GM20431 (cell line): ENCODE data around the gene PLPP3.

Experiments used
- in situ Hi-C: fragments of 300-500 bp; cut with MseI, MboI; formaldehyde crosslinking; loops from one replicate; pipeline ENCODE4 v1.15.0; 2020; ENCODE audit warnings: low sequenced_read_pairs; ENCODE audit not compliant: unreplicated experiment

Gene PLPP3

GRCh38 chr1:56550859-56551188 lies 28.5 kb downstream of the PLPP3 start:
- in situ Hi-C loops, result no loop called here

- in situ Hi-C loops, result no loop called here
Observed at GRCh38 chr1:56550138-56550858, 29.1 kb downstream of the PLPP3 start.

- in situ Hi-C loops, result no loop called here
Observed at GRCh38 chr1:56548571-56548970, 30.8 kb downstream of the PLPP3 start.

- in situ Hi-C loops, result no loop called here
Observed at GRCh38 chr1:56547977-56548376, 31.4 kb downstream of the PLPP3 start.

DNA sequence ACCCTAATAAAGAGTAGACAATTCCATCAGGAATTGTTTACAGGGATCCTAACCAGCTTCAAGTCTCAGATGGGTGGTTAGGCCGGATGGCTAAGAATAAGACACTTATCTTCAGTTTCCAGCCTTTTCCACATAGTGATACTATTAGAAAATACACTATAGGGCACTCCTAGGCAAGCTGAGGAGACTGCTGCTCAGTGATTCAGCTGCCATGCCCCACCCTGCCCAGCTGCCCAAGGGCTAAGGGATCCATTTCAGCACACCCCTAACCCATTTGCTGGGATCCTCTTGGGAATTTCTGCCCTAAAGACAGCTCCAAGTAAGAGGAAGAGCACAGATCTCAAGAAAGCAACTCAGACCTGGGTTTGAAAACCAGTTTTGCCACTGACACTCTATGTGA lies 31.9 kb downstream of the PLPP3 start:
- in situ Hi-C loops, result no loop called here

- in situ Hi-C loops, result no loop called here
Observed at GRCh38 chr1:56545711-56546110, 33.7 kb downstream of the PLPP3 start.

- in situ Hi-C loops, result no loop called here
Observed at GRCh38 chr1:56543783-56544612, 35.4 kb downstream of the PLPP3 start.

GRCh38 chr1:56542651-56543050 lies 36.7 kb downstream of the PLPP3 start:
- in situ Hi-C loops, result no loop called here

DNA sequence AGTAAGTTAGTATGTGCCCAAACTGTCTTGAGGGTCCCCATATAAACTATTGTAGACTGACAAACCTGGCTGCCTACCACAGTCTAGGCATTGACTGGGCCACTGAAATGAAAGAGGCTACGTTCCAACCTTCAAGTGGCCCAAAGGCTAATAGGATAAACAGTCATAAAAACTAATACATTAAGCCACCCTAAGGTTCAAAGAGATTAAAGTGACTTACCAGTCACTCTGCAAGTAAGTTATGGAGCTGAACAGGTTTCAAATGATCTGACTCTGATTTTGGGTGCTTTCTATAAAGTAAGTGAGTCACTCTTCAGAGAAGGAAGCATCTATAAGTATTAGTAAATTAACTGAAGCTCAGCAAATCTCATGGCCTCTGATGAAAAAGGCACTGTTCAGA lies 38.0 kb downstream of the PLPP3 start:
- in situ Hi-C loops, result no loop called here

DNA sequence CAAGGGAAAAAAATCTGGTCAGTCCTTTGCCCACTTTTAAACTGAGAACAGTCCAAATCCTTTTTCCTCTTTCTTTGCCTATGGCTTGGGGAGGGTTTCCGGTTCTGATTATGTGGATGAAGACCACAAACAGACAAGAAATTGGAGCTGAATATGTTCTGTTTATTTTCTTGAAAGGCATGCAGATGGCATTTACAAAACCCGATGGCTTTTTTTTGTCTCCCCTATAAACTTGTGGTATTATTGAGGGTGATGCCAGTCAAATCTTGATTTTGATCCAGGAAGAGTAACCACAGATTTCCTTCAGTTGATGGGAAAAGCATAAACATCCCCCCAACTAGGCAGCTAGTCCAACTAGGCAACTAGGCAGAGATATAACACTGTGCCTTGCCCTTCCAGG lies 38.9 kb downstream of the PLPP3 start:
- in situ Hi-C loops, result no loop called here

GRCh38 chr1:56539520-56539931 lies 39.8 kb downstream of the PLPP3 start:
- in situ Hi-C loops, result no loop called here

DNA sequence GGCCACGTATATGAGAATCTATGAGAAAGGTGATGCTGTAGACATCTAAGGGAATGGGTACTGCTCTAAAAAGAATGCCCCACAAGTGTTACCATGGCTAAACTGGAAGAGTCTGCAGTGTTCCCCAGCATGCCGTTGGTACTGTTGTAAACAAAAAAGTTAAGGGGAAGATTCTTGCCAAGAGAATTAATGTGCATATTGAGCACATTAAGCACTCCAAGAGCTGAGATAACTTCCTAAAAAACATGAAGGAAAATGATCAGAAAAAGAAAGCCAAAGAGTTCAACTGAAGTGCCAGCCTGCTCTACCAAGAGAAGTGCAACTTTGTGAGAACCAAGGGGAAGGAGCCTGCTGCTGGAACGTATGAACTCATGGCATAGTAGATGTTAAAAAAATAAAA lies 40.8 kb downstream of the PLPP3 start:
- in situ Hi-C loops, result no loop called here

- in situ Hi-C loops, result no loop called here
Observed at GRCh38 chr1:56537660-56538059, 41.7 kb downstream of the PLPP3 start.

- in situ Hi-C loops, result no loop called here
Observed at GRCh38 chr1:56535939-56536338, 43.4 kb downstream of the PLPP3 start.

DNA sequence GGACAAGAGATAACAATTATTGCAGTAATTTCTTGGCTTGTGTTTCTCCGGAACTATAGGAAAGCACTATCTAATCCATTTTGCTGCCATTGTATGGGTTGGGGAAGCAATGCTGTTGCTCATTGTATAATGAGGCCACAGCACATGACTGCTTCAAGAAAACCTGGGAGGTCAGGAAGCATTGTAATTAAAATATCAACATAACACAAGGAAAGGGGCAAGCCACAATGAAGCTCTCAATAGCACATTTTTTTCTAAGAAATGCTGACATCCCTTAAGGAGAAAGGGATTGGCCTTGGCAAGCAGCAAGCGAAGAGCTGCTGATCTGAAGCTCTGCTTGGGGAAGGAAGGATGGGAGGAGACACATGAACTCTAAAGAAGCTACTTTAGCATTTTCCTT lies 44.0 kb downstream of the PLPP3 start:
- in situ Hi-C loops, result no loop called here

- in situ Hi-C loops, result no loop called here
Observed at GRCh38 chr1:56534130-56534651, 45.2 kb downstream of the PLPP3 start.

GRCh38 chr1:56533621-56534020 lies 45.7 kb downstream of the PLPP3 start:
- in situ Hi-C loops, result no loop called here

- in situ Hi-C loops, result no loop called here
Observed at GRCh38 chr1:56533197-56533596, 46.2 kb downstream of the PLPP3 start.

GRCh38 chr1:56532350-56532683 lies 47.0 kb downstream of the PLPP3 start:
- in situ Hi-C loops, result no loop called here

- in situ Hi-C loops, result no loop called here
Observed at GRCh38 chr1:56531624-56532349, 47.6 kb downstream of the PLPP3 start.

DNA sequence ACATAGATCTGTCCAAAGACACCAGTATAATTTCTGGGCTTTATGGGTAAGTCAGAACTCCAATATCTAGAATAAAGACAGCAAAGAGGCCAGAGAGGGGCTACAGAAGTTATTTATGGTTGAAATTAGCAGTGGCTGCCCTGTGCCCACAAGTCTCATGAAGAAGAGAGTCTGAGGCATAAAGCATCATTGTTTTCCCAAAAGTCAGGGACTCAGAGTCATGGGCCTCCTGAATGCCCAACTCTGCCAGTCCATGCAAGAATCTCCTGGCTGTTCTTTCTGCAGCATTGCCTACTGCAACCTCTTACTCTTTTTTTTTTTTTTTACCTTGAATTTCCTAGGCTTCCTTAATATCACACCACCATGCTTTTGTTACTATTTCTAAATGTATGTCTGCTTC lies 49.6 kb downstream of the PLPP3 start:
- in situ Hi-C loops, result no loop called here
